Erythroblast (primary cell): ENCODE measurements around the gene LCOR.

ENCODE experiments used
- GATA1 ChIP-seq: IDR thresholded peaks from 2 replicates; pipeline ENCODE4 v1.6.1; 2011; ENCODE audit warnings: low read depth, mild to moderate bottlenecking, control low read depth, low read length, moderate library complexity
- POLR2A ChIP-seq: IDR thresholded peaks from 2 replicates; pipeline ENCODE4 v1.6.1; 2011; ENCODE audit warnings: mild to moderate bottlenecking, low read length

GRCh38 chr10:96831200-96831866 lies 765 bp upstream of the LCOR start:
- TF ChIP-seq POLR2A (peak; percentile 73), GATA1 (no peak)
